Activated T-helper 9 cell treated with anti-CD3 and anti-CD28 coated beads, Interleukin-2, amount 50 U/mL, for 16 hours (primary cell): ENCODE measurements around the gene DPYSL5.

Experiments used
- DNase-seq: peaks from one replicate; pipeline ENCODE4 v3.0.0-alpha.2; 2020; ENCODE audit warnings: low read depth

DPYSL5 gene

GRCh38 chr2:26997394-26997793 lies 149.5 kb downstream of the DPYSL5 start:
- DNase-seq, result no peak

- no peak for DNase-seq
Observed at GRCh38 chr2:26998323-26998722, 150.4 kb downstream of the DPYSL5 start.
